Measurements from ENCODE around the gene FARP1. TPM values are rescaled to one million over a fixed set of nuclear protein-coding genes. Genes with fewer than 3 reads are reported as not detected.

Gene FARP1
- total and polyA plus RNA-seq, 2 of the 13 experiments (the other 11 are each of a cell fraction or from before 2014, with no cell fraction given) = 70.6 to 126 TPM

DNA sequence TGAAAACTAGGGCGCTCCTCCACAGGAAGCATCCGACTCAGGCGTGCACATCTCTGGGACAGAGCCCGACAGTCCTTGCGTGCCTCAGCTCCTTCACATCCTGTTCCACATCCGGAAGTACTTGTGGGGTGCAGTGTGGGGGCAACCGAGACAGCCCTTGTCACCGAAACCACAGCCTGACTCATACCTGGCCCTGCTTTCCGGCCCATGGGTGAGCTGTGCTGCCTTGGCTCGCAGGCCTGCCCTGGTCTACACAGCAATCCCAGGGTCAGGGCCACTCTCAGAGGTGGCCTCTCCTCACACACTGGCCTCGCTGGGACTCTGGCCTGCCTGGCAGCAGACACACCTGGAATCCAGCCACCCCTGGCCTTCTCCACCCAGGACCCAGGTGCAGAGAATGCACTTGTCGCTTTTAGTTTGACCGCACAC lies 333.7 kb downstream of the FARP1 start (continued):
- TF ChIP-seq, protein P1, sequence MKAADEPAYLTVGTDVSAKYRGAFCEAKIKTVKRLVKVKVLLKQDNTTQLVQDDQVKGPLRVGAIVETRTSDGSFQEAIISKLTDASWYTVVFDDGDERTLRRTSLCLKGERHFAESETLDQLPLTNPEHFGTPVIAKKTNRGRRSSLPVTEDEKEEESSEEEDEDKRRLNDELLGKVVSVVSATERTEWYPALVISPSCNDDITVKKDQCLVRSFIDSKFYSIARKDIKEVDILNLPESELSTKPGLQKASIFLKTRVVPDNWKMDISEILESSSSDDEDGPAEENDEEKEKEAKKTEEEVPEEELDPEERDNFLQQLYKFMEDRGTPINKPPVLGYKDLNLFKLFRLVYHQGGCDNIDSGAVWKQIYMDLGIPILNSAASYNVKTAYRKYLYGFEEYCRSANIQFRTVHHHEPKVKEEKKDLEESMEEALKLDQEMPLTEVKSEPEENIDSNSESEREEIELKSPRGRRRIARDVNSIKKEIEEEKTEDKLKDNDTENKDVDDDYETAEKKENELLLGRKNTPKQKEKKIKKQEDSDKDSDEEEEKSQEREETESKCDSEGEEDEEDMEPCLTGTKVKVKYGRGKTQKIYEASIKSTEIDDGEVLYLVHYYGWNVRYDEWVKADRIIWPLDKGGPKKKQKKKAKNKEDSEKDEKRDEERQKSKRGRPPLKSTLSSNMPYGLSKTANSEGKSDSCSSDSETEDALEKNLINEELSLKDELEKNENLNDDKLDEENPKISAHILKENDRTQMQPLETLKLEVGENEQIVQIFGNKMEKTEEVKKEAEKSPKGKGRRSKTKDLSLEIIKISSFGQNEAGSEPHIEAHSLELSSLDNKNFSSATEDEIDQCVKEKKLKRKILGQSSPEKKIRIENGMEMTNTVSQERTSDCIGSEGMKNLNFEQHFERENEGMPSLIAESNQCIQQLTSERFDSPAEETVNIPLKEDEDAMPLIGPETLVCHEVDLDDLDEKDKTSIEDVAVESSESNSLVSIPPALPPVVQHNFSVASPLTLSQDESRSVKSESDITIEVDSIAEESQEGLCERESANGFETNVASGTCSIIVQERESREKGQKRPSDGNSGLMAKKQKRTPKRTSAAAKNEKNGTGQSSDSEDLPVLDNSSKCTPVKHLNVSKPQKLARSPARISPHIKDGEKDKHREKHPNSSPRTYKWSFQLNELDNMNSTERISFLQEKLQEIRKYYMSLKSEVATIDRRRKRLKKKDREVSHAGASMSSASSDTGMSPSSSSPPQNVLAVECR (CRISPR knock-in tag; IDR thresholded peaks at IDR 0.05; ENCODE audit: borderline replicate concordance) = no peak
- TF ChIP-seq, protein P2, sequence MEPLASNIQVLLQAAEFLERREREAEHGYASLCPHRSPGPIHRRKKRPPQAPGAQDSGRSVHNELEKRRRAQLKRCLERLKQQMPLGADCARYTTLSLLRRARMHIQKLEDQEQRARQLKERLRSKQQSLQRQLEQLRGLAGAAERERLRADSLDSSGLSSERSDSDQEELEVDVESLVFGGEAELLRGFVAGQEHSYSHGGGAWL (CRISPR knock-in tag; IDR thresholded peaks at IDR 0.05) = no peak
- TF ChIP-seq, protein P3, sequence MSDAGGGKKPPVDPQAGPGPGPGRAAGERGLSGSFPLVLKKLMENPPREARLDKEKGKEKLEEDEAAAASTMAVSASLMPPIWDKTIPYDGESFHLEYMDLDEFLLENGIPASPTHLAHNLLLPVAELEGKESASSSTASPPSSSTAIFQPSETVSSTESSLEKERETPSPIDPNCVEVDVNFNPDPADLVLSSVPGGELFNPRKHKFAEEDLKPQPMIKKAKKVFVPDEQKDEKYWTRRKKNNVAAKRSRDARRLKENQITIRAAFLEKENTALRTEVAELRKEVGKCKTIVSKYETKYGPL (CRISPR knock-in tag; IDR thresholded peaks at IDR 0.05) = no peak
- no peak for TF ChIP-seq SMAD9 (CRISPR knock-in tag; IDR thresholded peaks at IDR 0.05)
- TF ChIP-seq ZKSCAN8 (CRISPR knock-in tag; IDR thresholded peaks at IDR 0.05; ENCODE audit: borderline replicate concordance) = no peak
- 0 out of 2 replicates have a peak, but pooled peaks have one; percentile 79 for TF ChIP-seq ZSCAN20 (CRISPR knock-in tag; IDR thresholded peaks at IDR 0.05; ENCODE audit: borderline replicate concordance)
- no peak for TF ChIP-seq ZNF501 (CRISPR knock-in tag; IDR thresholded peaks at IDR 0.05)
- TF ChIP-seq HNF4A (CRISPR knock-in tag; IDR thresholded peaks at IDR 0.05) = peak; percentile 38; the same call in 1 of the 2 replicates

Data from HepG2 (cell line).